Measurements from ENCODE around the gene CTNNA1. TPM values are rescaled to one million over a fixed set of nuclear protein-coding genes. Genes with fewer than 3 reads are reported as not detected.

CTNNA1 gene
- total RNA-seq, 1 donor = 327 TPM

DNA sequence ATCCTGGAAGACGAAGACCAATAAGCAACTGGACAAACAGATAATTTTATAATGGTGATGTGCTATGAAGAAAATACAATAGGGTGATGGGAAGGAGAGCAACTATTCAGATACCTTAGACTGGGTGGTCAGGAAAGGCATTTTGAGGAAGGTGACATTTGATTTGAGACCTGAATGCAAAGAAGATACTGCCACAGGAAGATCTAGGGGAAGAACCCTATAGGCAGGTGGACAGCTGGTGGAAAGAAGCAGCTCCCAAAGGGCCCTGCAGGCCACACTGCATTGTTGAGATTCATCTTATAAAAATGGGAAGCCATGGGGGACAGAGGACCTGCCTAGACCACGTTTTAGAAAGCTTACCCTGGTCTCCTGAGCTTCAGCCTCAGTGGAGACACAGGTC, 19.7 kb upstream of the CTNNA1 start:
- no peak overlapping the region for H3K4me3 ChIP-seq (ENCODE audit: low read depth, low read length)
- TF ChIP-seq, protein P1, sequence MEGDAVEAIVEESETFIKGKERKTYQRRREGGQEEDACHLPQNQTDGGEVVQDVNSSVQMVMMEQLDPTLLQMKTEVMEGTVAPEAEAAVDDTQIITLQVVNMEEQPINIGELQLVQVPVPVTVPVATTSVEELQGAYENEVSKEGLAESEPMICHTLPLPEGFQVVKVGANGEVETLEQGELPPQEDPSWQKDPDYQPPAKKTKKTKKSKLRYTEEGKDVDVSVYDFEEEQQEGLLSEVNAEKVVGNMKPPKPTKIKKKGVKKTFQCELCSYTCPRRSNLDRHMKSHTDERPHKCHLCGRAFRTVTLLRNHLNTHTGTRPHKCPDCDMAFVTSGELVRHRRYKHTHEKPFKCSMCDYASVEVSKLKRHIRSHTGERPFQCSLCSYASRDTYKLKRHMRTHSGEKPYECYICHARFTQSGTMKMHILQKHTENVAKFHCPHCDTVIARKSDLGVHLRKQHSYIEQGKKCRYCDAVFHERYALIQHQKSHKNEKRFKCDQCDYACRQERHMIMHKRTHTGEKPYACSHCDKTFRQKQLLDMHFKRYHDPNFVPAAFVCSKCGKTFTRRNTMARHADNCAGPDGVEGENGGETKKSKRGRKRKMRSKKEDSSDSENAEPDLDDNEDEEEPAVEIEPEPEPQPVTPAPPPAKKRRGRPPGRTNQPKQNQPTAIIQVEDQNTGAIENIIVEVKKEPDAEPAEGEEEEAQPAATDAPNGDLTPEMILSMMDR (IDR thresholded peaks at IDR 0.05; ENCODE audit: insufficient read depth, low read length) = no peak
- DNase-seq (ENCODE audit: low read depth) = no peak

GRCh38 chr5:138736293-138736692, 16.9 kb upstream of the CTNNA1 start:
- TF ChIP-seq, protein P1 (IDR thresholded peaks at IDR 0.05; ENCODE audit: insufficient read depth, low read length) = no peak
- DNase-seq (ENCODE audit: low read depth) = no peak
- H3K4me3 ChIP-seq (ENCODE audit: low read depth, low read length) = no peak overlapping the region

DNA sequence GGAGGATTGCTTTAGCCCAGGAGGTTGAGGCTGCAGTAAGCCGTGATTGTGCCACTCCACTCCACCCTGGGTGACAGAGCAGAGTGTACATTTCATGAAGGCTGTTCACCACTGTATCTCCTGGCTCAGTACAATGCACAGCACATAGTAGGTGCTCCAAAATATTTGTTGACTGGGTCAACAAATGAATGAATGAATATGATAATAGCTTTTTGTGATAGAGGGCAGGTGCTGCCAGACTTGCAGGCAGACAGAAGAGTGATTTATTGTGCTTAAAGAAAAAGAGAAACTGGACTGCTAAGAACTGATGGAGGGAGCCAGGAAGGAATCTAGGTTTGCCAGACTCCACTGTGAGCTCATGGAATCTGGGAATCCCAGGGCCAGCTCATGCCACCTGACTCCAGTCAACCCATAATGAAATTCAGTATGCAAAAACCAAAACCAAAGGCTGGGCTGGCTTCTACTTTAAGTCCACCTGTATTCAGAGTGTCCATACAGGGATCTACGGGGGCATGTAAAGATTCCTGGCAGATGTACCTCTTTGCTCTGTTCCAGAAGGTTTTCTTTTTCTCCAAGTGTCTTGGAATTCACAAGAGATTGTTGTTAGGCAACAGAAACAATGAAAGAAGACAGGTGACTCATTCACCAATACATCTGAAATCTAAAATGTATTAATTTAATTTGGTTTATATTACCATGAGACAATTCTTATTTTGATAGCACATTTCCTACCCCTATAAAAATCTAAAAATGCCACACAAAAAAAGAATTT, 15.5 kb upstream of the CTNNA1 start:
- TF ChIP-seq, protein P1 (IDR thresholded peaks at IDR 0.05; ENCODE audit: insufficient read depth, low read length) = no peak
- peak; percentile 60 for DNase-seq (ENCODE audit: low read depth)
- no peak overlapping the region for H3K4me3 ChIP-seq (ENCODE audit: low read depth, low read length)

GRCh38 chr5:138738399-138738798, 14.8 kb upstream of the CTNNA1 start:
- no peak for DNase-seq (ENCODE audit: low read depth)
- no peak overlapping the region for H3K4me3 ChIP-seq (ENCODE audit: low read depth, low read length)
- TF ChIP-seq, protein P1 (IDR thresholded peaks at IDR 0.05; ENCODE audit: insufficient read depth, low read length) = no peak

DNA sequence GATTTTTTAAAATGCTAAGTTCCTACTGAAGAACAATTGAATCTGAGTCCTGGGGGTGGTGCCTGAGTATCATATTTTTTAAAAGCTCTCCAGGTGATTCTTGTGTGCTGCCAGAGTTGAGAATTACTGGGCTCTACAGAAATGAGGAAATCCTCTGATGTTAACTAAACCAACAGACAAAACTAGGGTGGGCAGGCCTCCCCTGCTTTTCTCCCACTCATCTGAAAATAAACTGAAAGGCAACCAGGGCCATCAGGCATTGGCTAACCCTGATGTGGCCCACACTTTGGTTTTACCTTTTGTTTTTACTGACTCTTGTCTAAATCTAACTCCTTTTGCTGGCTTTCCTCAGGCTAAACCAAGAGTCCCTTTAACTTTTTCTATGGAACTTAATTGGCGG, 13.3 kb upstream of the CTNNA1 start:
- TF ChIP-seq, protein P1 (IDR thresholded peaks at IDR 0.05; ENCODE audit: insufficient read depth, low read length) = no peak
- H3K4me3 ChIP-seq (ENCODE audit: low read depth, low read length) = no peak overlapping the region
- DNase-seq (ENCODE audit: low read depth) = no peak

DNA sequence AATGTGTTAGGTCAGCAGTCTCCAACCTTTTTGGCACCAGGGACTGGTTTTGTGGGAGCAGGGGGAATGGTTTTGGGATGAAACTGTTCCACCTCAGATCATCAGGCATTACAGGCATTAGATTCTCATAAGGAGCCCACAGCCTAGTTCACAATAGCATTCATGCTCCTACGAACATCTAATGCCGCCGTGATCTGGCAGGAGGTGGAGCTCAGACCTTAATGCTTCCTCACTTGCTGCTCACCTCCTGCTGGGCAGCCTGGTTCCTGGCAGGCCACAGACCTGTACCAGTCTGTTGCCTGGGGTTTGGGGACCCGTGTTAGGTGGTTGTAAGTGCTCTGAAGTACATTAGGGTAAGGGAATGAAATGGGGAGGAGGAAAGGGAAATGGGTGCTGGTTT, 9.7 kb upstream of the CTNNA1 start:
- H3K4me3 ChIP-seq (ENCODE audit: low read depth, low read length) = no peak overlapping the region
- no peak for DNase-seq (ENCODE audit: low read depth)
- TF ChIP-seq, protein P1 (IDR thresholded peaks at IDR 0.05; ENCODE audit: insufficient read depth, low read length) = no peak

DNA sequence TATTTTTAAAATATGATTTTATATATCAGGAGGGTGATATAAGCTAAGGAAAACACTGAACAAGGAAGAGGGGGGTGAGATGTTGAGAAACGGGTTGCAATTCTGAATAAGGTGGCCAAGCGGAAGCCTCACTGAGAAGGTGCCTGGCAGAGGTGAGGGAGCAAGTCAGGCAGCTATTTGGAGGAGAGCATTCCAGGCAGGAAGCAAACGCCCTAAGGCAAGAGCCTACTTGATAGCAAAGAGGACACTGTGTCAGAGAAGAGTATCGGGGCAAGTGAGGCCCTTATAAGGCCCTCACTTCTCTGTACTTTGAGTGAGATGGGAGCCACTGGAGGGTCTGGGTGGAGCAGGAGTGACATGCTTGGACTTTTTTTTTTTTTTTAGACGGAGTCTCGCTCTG, 8.0 kb upstream of the CTNNA1 start:
- DNase-seq (ENCODE audit: low read depth) = no peak
- TF ChIP-seq, protein P1 (IDR thresholded peaks at IDR 0.05; ENCODE audit: insufficient read depth, low read length) = no peak

More for the DNA sequence above, 8.0 kb upstream of the CTNNA1 start:
- no peak overlapping the region for H3K4me3 ChIP-seq (ENCODE audit: low read depth, low read length)
